NCI-H524 (cell line): ENCODE results near the gene TBC1D2.
A peak's percentile ranks its signal among the peaks of the same experiment; 100 is the strongest.

ENCODE experiments used
- DNase-seq, 2 experiments: peaks; one replicate each; lab custom pipeline; 2025; lab: John Stamatoyannopoulos, UW

Gene TBC1D2

GRCh38 chr9:98215821-98216220 is 39.6 kb downstream of the TBC1D2 start:
- peak in 1 of 2 experiments; percentile 67 for DNase-seq

- DNase-seq, result no peak
Measured at GRCh38 chr9:98215271-98215670, 40.2 kb downstream of the TBC1D2 start.

- no peak for DNase-seq
Measured at GRCh38 chr9:98214811-98215210, 40.6 kb downstream of the TBC1D2 start.

GRCh38 chr9:98211260-98211659 is 44.2 kb downstream of the TBC1D2 start:
- no peak for DNase-seq

GRCh38 chr9:98210435-98210834 is 45.0 kb downstream of the TBC1D2 start:
- DNase-seq, result no peak

GRCh38 chr9:98209530-98209929 is 45.9 kb downstream of the TBC1D2 start:
- no peak for DNase-seq

- no peak for DNase-seq
Measured at GRCh38 chr9:98208635-98209034, 46.8 kb downstream of the TBC1D2 start.

- peak in 1 of 2 experiments; percentile 33 for DNase-seq
Measured at GRCh38 chr9:98207606-98208005, 47.8 kb downstream of the TBC1D2 start.

- no peak for DNase-seq
Measured at GRCh38 chr9:98206754-98207153, 48.7 kb downstream of the TBC1D2 start.

GRCh38 chr9:98204692-98205091 is 50.8 kb downstream of the TBC1D2 start:
- no peak for DNase-seq

GRCh38 chr9:98203153-98203552 is 52.3 kb downstream of the TBC1D2 start:
- DNase-seq, result no peak

- DNase-seq, result no peak
Measured at GRCh38 chr9:98202252-98202651, 53.2 kb downstream of the TBC1D2 start.

- no peak for DNase-seq
Measured at GRCh38 chr9:98201749-98202148, 53.7 kb downstream of the TBC1D2 start.

- DNase-seq, result no peak
Measured at GRCh38 chr9:98201102-98201501, 54.3 kb downstream of the TBC1D2 start.

GRCh38 chr9:98199388-98200033 is 55.9 kb downstream of the TBC1D2 start:
- DNase-seq, result no peak

- peak; percentile 79 to 94 for DNase-seq
Measured at GRCh38 chr9:98195671-98196070, 59.8 kb downstream of the TBC1D2 start.

- no peak for DNase-seq
Measured at GRCh38 chr9:98193336-98193944, 62.0 kb downstream of the TBC1D2 start.

GRCh38 chr9:98192503-98193335 is 62.7 kb downstream of the TBC1D2 start, which contains the start of gene CORO2A:
Gene CORO2A, minus strand, starts transcription at chr9:98192637. Its CDS starts 34,977 bp downstream, at chr9:98157660.
- DNase-seq, result peak; percentile 75 to 88

GRCh38 chr9:98191671-98192502 is 63.6 kb downstream of the TBC1D2 start:
- peak in 1 of 2 experiments; percentile 43 for DNase-seq

- no peak for DNase-seq
Measured at GRCh38 chr9:98191181-98191608, 64.3 kb downstream of the TBC1D2 start.

- no peak for DNase-seq
Measured at GRCh38 chr9:98190757-98191105, 64.7 kb downstream of the TBC1D2 start.

- no peak for DNase-seq
Measured at GRCh38 chr9:98189412-98189811, 66.0 kb downstream of the TBC1D2 start.
